ENCODE data around the gene PSMC2. TPM values are rescaled to one million over a fixed set of nuclear protein-coding genes. Genes with fewer than 3 reads are reported as not detected.

PSMC2 gene
- polyA plus RNA-seq, 1 donor = 117 TPM

Other genes with a start within 250 kb of the PSMC2 start
- 52.8 TPM for gene NAPEPLD, start 198.5 kb upstream of the PSMC2 start, polyA plus RNA-seq (ENCODE audit: insufficient read length)
- 119 TPM for gene PMPCB, start 50.2 kb upstream of the PSMC2 start, polyA plus RNA-seq (ENCODE audit: insufficient read length)
- 55.2 TPM for gene DNAJC2, start 2.9 kb upstream of the PSMC2 start, polyA plus RNA-seq (ENCODE audit: insufficient read length)
- 0.75 TPM for gene SLC26A5, start 98.6 kb downstream of the PSMC2 start, polyA plus RNA-seq (ENCODE audit: insufficient read length)